GM12875 (cell line): ENCODE data around the gene SDCCAG8.
A peak's percentile ranks its signal among the peaks of the same experiment; 100 is the strongest.

ENCODE experiments used
- H3K4me3 ChIP-seq: one replicate; pipeline ENCODE4 v1.5.1; 2011; ENCODE audit warnings: low read depth, low read length, control low read depth
- TF ChIP-seq, protein P1 (sequence below): IDR thresholded peaks from 2 replicates; pipeline ENCODE4 v1.5.1; 2011; ENCODE audit warnings: low read depth, mild to moderate bottlenecking, control low read depth, inconsistent platforms, low read length, moderate library complexity, borderline replicate concordance; ENCODE audit not compliant: insufficient read depth

SDCCAG8 gene

DNA sequence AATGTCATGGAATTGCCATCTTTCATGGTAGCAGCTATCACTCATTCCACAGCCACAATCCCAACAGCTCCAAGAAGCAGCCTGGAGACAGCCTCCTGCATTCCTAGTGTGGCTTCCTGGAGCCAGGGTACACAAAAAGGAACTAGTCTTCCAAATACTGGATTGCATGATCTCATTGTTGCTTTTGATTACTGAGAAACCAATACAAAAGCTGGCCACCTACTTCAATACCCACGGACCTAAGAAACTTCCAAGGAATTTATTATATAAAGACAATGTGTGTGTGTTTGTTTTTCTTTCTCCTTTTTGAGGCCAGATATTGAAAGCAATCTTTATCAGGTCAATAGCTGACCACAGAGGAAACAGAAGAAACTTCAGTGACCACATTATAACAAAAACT is 26.3 kb upstream of the SDCCAG8 start:
- TF ChIP-seq, protein P1, sequence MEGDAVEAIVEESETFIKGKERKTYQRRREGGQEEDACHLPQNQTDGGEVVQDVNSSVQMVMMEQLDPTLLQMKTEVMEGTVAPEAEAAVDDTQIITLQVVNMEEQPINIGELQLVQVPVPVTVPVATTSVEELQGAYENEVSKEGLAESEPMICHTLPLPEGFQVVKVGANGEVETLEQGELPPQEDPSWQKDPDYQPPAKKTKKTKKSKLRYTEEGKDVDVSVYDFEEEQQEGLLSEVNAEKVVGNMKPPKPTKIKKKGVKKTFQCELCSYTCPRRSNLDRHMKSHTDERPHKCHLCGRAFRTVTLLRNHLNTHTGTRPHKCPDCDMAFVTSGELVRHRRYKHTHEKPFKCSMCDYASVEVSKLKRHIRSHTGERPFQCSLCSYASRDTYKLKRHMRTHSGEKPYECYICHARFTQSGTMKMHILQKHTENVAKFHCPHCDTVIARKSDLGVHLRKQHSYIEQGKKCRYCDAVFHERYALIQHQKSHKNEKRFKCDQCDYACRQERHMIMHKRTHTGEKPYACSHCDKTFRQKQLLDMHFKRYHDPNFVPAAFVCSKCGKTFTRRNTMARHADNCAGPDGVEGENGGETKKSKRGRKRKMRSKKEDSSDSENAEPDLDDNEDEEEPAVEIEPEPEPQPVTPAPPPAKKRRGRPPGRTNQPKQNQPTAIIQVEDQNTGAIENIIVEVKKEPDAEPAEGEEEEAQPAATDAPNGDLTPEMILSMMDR, result no peak
- no peak overlapping the region for H3K4me3 ChIP-seq

DNA sequence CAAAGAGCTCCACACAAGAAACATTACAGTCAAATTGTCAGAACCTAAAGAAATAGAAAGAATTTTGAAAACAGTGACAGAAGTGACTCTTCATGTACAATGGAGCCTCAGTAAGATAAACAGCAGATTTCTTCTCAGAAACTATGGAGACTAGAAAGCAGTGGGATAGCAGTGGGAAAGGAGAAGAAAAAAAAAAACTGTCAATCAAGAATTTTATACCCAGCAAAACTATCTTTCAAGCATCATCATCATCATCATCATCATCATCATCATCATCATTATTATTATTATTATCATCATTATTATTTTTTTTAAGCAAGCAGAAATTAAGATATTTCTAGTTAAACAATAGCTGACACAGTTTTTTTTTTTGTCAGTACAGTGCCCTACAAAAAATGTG is 24.9 kb upstream of the SDCCAG8 start:
- TF ChIP-seq, protein P1, result no peak
- no peak overlapping the region for H3K4me3 ChIP-seq

DNA sequence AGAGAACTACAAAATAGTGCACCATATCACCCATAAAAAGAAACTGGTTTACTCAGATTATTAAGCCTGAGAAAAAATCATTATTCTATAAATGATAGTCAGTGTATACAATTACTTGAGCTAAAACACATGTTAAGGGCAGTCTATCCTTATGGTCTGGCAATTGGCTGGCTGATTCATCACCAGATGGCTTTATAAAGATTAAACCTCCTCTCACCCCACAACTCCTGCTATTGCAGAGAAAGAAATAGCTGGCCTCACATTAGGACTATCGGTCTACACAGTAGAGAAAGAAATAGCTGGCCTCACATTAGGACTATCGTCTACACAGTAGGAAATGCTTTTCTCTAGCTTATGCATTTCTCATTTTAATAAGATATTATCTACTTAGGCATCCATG is 21.9 kb upstream of the SDCCAG8 start:
- H3K4me3 ChIP-seq, result no peak overlapping the region
- TF ChIP-seq, protein P1, result no peak

DNA sequence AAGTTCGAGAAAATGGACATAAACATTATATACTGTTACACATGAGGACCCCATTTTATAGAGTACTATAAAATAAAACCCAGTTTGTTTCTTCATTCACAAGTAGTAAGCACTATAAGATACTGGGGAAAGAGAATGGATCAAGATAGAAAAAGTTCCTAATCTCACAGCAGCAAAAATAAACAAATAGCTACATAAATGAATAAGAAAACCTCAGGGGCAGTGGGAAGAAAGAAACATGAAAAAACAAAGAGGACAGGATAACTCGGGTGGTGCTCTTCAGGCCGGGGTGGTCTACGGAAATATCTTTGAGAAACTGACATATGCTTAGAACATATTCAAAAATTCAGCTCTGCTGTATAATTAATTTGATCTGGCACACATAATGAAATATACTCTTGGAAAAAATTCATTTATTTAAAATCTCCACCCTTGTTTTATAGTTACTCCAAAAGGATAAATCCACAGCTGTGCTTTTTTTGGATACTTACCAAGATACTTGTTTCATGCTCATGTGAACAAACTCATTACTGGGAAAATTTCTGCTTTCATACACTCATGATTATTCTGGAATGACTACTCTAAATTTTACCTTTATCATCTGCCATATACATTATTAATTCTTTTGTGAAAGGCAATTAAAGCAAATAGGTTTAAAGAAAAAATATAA is 20.7 kb upstream of the SDCCAG8 start:
- TF ChIP-seq, protein P1, result no peak
- no peak overlapping the region for H3K4me3 ChIP-seq

DNA sequence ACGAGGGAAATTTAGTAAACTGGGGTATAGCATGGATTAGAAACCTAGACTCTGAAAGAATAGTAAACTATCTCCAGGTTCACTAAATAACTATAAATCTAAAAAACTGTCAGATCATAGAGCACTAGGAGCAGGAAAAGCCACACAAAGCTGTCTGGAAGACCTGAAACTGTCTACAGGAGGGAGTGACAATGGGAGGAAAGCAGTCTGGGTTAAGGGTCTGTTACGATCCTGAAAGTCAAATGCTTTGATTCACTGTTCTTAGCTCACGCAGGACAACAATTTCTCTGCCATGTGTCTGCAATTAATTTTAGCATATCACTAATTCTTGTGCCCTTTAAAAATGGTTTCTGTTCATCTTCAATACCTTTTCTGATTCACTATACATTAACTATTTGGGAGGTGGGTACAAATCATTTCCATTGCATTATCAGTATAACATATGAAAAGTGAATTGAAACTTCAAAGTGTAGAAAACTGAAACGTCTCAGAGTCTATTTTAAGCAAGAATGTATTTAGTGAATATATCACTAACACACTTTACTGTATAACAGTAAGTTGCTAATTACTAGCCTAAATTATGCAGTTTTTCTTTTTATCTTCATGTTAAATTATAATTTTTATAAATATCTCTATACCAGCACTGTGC is 19.1 kb upstream of the SDCCAG8 start:
- no peak overlapping the region for H3K4me3 ChIP-seq
- TF ChIP-seq, protein P1, result no peak

DNA sequence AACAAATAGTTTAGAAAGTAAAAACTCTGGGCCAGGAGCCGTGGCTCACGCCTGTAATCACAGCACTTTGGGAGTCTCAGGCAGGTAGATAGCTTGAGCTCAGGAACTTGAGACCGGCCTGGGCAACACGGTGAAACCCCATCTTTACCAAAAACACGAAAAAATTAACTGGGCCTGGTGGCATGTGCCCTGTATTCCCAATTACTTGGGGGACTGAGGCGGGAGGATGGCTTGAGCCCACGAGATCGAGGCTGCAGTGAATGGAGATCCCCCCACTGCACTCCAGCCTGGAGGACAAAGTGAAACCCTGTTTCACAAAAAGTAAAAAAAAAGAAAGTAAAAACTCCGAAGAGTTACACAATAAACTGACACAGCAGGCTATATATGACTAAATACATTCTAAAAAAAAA is 11.4 kb upstream of the SDCCAG8 start:
- peak overlapping the region; percentile 35 for H3K4me3 ChIP-seq
- TF ChIP-seq, protein P1, result no peak

DNA sequence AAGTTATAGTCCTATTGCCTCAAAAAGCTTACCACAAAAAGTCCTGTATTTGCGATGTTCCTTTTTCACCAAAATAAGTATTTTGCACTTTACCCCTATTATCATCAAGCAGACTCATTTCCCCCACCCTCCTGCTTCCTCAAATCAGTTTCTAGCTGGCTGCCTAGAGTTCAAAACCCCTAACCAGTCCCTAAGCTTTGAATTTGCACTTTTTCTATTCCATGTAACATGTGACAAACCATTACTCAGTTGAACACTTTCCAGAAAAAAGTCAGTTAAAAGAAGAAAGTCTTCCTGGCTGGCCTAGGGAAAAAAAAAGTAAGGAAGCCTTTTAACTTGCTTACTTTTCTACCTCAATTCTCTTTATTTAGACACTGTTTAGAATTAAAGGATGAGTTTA is 8.9 kb upstream of the SDCCAG8 start:
- TF ChIP-seq, protein P1, result no peak
- no peak overlapping the region for H3K4me3 ChIP-seq
